ENCODE results near the gene THSD7A. TPM values are rescaled to one million over a fixed set of nuclear protein-coding genes. Genes with fewer than 3 reads are reported as not detected.
A peak's percentile ranks its signal among the peaks of the same experiment; 100 is the strongest.

Gene THSD7A
- total RNA-seq, 1 experiment from 2014 or later: not detected

GRCh38 chr7:11846361-11846955 lies 14.5 kb upstream of the THSD7A start:
- no peak for DNase-seq
- Histone ChIP-seq H4K20me1 (ENCODE audit: insufficient read depth, low read depth, low read length) (no peaks in the 10 kb centered on the region), H3K9ac (ENCODE audit: low read length) (no peak overlapping the region), H3K9me3 (ENCODE audit: low read length) (no peaks in the 10 kb centered on the region), H3K9me2 (replicated peaks; ENCODE audit: insufficient read depth, low read length) (no peaks in the 10 kb centered on the region), H3K27ac (ENCODE audit: low read length) (no peak overlapping the region), H3K4me3 (ENCODE audit: low read length) (no peak overlapping the region), H3K27me3 (ENCODE audit: low read length) (no peaks in the 10 kb centered on the region), H3K79me2 (ENCODE audit: low read length) (no peaks in the 10 kb centered on the region), H2AFZ (ENCODE audit: low read length) (no peak overlapping the region), H3K4me1 (ENCODE audit: low read length) (peaks cover 5% of the 10 kb centered on the region), H3K4me2 (ENCODE audit: low read depth, low read length, poor library complexity, severe bottlenecking) (no peak overlapping the region), H3K36me3 (ENCODE audit: insufficient read depth, low read length) (no peaks in the 10 kb centered on the region)

- Histone ChIP-seq H3K79me2 (ENCODE audit: low read length) (no peaks in the 10 kb centered on the region), H2AFZ (ENCODE audit: low read length) (no peak overlapping the region), H4K20me1 (ENCODE audit: insufficient read depth, low read depth, low read length) (no peaks in the 10 kb centered on the region), H3K9me2 (replicated peaks; ENCODE audit: insufficient read depth, low read length) (no peaks in the 10 kb centered on the region), H3K4me1 (ENCODE audit: low read length) (peaks cover 5% of the 10 kb centered on the region), H3K36me3 (ENCODE audit: insufficient read depth, low read length) (no peaks in the 10 kb centered on the region), H3K27me3 (ENCODE audit: low read length) (no peaks in the 10 kb centered on the region), H3K9me3 (ENCODE audit: low read length) (no peaks in the 10 kb centered on the region), H3K9ac (ENCODE audit: low read length) (no peak overlapping the region), H3K27ac (ENCODE audit: low read length) (no peak overlapping the region), H3K4me3 (ENCODE audit: low read length) (no peak overlapping the region), H3K4me2 (ENCODE audit: low read depth, low read length, poor library complexity, severe bottlenecking) (no peak overlapping the region)
- no peak for DNase-seq
Observed at GRCh38 chr7:11843113-11843765, 11.2 kb upstream of the THSD7A start.

GRCh38 chr7:11841657-11842056 lies 9.7 kb upstream of the THSD7A start:
- no peaks in the 10 kb centered on the region for H3K9me2 ChIP-seq (replicated peaks; ENCODE audit: insufficient read depth, low read length)
- H3K36me3 ChIP-seq (ENCODE audit: insufficient read depth, low read length): no peaks in the 10 kb centered on the region
- H3K4me1 ChIP-seq (ENCODE audit: low read length): peaks cover 5% of the 10 kb centered on the region
- no peak overlapping the region for H3K9ac ChIP-seq (ENCODE audit: low read length)
- no peak overlapping the region for H3K4me3 ChIP-seq (ENCODE audit: low read length)
- no peaks in the 10 kb centered on the region for H3K9me3 ChIP-seq (ENCODE audit: low read length)
- no peaks in the 10 kb centered on the region for H3K27me3 ChIP-seq (ENCODE audit: low read length)
- no peaks in the 10 kb centered on the region for H4K20me1 ChIP-seq (ENCODE audit: insufficient read depth, low read depth, low read length)
- no peak overlapping the region for H2AFZ ChIP-seq (ENCODE audit: low read length)
- DNase-seq: no peak
- no peak overlapping the region for H3K4me2 ChIP-seq (ENCODE audit: low read depth, low read length, poor library complexity, severe bottlenecking)
- H3K79me2 ChIP-seq (ENCODE audit: low read length): no peaks in the 10 kb centered on the region
- H3K27ac ChIP-seq (ENCODE audit: low read length): no peak overlapping the region

DNA sequence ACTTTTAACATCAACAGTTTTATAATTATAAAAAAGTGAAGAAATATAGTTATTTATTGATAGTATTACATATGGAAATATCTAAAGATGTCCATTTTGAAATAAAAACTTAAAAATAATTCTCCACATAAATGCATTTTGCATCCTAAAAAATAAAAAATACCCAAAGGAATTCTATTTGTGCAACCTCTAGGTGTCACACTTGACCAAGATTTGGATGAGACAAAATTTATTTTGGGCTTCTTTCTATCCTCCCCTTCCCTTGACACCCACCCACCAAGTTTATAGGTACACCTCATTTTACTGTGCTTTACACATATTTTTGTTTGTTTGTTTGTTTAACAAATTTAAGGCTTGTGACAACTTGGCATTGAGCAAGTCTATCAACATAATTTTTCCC lies 3.3 kb upstream of the THSD7A start:
- no peaks in the 10 kb centered on the region for H3K79me2 ChIP-seq (ENCODE audit: low read length)
- no peaks in the 10 kb centered on the region for H3K27me3 ChIP-seq (ENCODE audit: low read length)
- H4K20me1 ChIP-seq (ENCODE audit: insufficient read depth, low read depth, low read length): no peaks in the 10 kb centered on the region
- H3K9me2 ChIP-seq (replicated peaks; ENCODE audit: insufficient read depth, low read length): no peaks in the 10 kb centered on the region
- H3K4me1 ChIP-seq (ENCODE audit: low read length): peaks cover 14% of the 10 kb centered on the region
- H3K4me3 ChIP-seq (ENCODE audit: low read length): no peak overlapping the region
- no peak for DNase-seq
- no peak overlapping the region for H3K9ac ChIP-seq (ENCODE audit: low read length)
- no peak overlapping the region for H2AFZ ChIP-seq (ENCODE audit: low read length)
- H3K9me3 ChIP-seq (ENCODE audit: low read length): no peaks in the 10 kb centered on the region
- H3K4me2 ChIP-seq (ENCODE audit: low read depth, low read length, poor library complexity, severe bottlenecking): no peak overlapping the region
- no peak overlapping the region for H3K27ac ChIP-seq (ENCODE audit: low read length)
- no peaks in the 10 kb centered on the region for H3K36me3 ChIP-seq (ENCODE audit: insufficient read depth, low read length)

GRCh38 chr7:11833431-11833830 lies 1.4 kb upstream of the THSD7A start:
- Histone ChIP-seq H2AFZ (ENCODE audit: low read length) (no peak overlapping the region), H3K27me3 (ENCODE audit: low read length) (no peaks in the 10 kb centered on the region), H3K4me2 (ENCODE audit: low read depth, low read length, poor library complexity, severe bottlenecking) (peak overlapping the region; percentile 31), H3K4me3 (ENCODE audit: low read length) (no peak overlapping the region), H3K36me3 (ENCODE audit: insufficient read depth, low read length) (no peaks in the 10 kb centered on the region), H3K27ac (ENCODE audit: low read length) (no peak overlapping the region), H3K79me2 (ENCODE audit: low read length) (no peaks in the 10 kb centered on the region), H4K20me1 (ENCODE audit: insufficient read depth, low read depth, low read length) (no peaks in the 10 kb centered on the region), H3K4me1 (ENCODE audit: low read length) (peaks cover 14% of the 10 kb centered on the region), H3K9ac (ENCODE audit: low read length) (no peak overlapping the region), H3K9me3 (ENCODE audit: low read length) (no peaks in the 10 kb centered on the region), H3K9me2 (replicated peaks; ENCODE audit: insufficient read depth, low read length) (no peaks in the 10 kb centered on the region)
- DNase-seq: peak; percentile 77

DNA sequence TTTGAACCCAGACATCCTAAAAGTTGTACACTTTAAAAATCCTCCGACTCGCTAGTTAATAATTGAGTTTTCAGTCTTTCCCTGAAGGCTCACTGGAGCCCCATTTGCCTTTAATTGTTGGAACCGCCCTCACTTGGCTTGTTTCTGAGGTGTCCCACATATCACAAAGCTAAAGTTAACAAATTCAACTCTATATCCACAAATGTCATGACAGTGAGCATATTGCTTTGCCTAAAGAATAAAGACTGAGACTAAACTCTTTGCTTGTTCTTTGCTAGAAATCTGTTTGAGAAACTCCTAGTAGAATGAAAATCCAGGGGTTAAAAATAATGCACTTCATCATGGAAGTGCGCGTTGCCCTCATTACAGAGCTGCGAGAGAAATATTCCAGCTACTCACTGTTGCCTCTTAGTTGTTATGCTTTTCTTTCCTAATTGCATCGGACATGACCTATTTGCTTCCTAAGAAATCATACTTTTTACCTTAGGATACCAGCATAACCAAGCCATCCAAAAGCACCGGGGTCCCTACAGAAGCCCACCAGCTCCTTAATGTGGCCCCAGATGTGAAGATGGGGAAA lies 752 bp downstream of the THSD7A start:
- DNase-seq: no peak
- Histone ChIP-seq H3K4me3 (ENCODE audit: low read length) (no peak overlapping the region), H3K79me2 (ENCODE audit: low read length) (no peaks in the 10 kb centered on the region), H3K4me2 (ENCODE audit: low read depth, low read length, poor library complexity, severe bottlenecking) (no peak overlapping the region), H4K20me1 (ENCODE audit: insufficient read depth, low read depth, low read length) (no peaks in the 10 kb centered on the region), H3K27me3 (ENCODE audit: low read length) (no peaks in the 10 kb centered on the region), H3K9me3 (ENCODE audit: low read length) (no peaks in the 10 kb centered on the region), H3K27ac (ENCODE audit: low read length) (no peak overlapping the region), H3K36me3 (ENCODE audit: insufficient read depth, low read length) (no peaks in the 10 kb centered on the region), H3K9ac (ENCODE audit: low read length) (no peak overlapping the region), H2AFZ (ENCODE audit: low read length) (no peak overlapping the region), H3K9me2 (replicated peaks; ENCODE audit: insufficient read depth, low read length) (no peaks in the 10 kb centered on the region), H3K4me1 (ENCODE audit: low read length) (peaks cover 14% of the 10 kb centered on the region)

GRCh38 chr7:11830582-11831155 lies 1.3 kb downstream of the THSD7A start:
- no peak overlapping the region for H2AFZ ChIP-seq (ENCODE audit: low read length)

DNA sequence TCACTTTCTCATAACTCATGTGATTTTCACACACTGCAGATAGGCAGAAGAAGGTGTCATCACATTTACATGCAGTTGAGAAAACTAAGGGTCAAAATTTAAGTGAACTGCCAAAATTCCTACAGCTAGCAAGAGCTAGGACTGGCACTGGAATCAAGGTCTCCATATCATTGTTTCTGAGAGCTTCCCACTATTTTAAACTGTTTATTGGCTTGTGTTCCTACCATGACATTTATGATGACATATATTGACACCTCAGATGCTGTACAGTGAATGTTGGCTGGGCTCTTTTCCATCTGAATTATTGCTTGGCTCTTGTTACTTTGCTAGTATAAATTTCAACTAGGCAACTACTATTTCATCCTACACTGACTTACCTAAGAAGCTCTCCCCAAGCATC lies 2.0 kb downstream of the THSD7A start:
- H3K36me3 ChIP-seq (ENCODE audit: insufficient read depth, low read length): no peaks in the 10 kb centered on the region
- H3K4me2 ChIP-seq (ENCODE audit: low read depth, low read length, poor library complexity, severe bottlenecking): no peak overlapping the region

More at GRCh38 chr7:11830582-11831155, 1.3 kb downstream of the THSD7A start:
- H4K20me1 ChIP-seq (ENCODE audit: insufficient read depth, low read depth, low read length): no peaks in the 10 kb centered on the region
- no peaks in the 10 kb centered on the region for H3K27me3 ChIP-seq (ENCODE audit: low read length)
- no peaks in the 10 kb centered on the region for H3K36me3 ChIP-seq (ENCODE audit: insufficient read depth, low read length)
- H3K9me2 ChIP-seq (replicated peaks; ENCODE audit: insufficient read depth, low read length): no peaks in the 10 kb centered on the region
- no peaks in the 10 kb centered on the region for H3K9me3 ChIP-seq (ENCODE audit: low read length)
- no peak for DNase-seq
- H3K79me2 ChIP-seq (ENCODE audit: low read length): no peaks in the 10 kb centered on the region
- peaks cover 14% of the 10 kb centered on the region for H3K4me1 ChIP-seq (ENCODE audit: low read length)
- H3K4me3 ChIP-seq (ENCODE audit: low read length): no peak overlapping the region
- H3K9ac ChIP-seq (ENCODE audit: low read length): no peak overlapping the region
- no peak overlapping the region for H3K27ac ChIP-seq (ENCODE audit: low read length)
- no peak overlapping the region for H3K4me2 ChIP-seq (ENCODE audit: low read depth, low read length, poor library complexity, severe bottlenecking)

More for the DNA sequence above, 2.0 kb downstream of the THSD7A start:
- no peak overlapping the region for H3K4me3 ChIP-seq (ENCODE audit: low read length)
- no peaks in the 10 kb centered on the region for H3K9me3 ChIP-seq (ENCODE audit: low read length)
- no peak overlapping the region for H3K9ac ChIP-seq (ENCODE audit: low read length)
- no peak overlapping the region for H3K27ac ChIP-seq (ENCODE audit: low read length)
- H3K79me2 ChIP-seq (ENCODE audit: low read length): no peaks in the 10 kb centered on the region
- H3K27me3 ChIP-seq (ENCODE audit: low read length): no peaks in the 10 kb centered on the region
- no peaks in the 10 kb centered on the region for H4K20me1 ChIP-seq (ENCODE audit: insufficient read depth, low read depth, low read length)
- DNase-seq: no peak
- H3K4me1 ChIP-seq (ENCODE audit: low read length): peaks cover 14% of the 10 kb centered on the region
- H2AFZ ChIP-seq (ENCODE audit: low read length): no peak overlapping the region
- H3K9me2 ChIP-seq (replicated peaks; ENCODE audit: insufficient read depth, low read length): no peaks in the 10 kb centered on the region
